Measurements from ENCODE around the gene CAPZA2.
"Not testable (repeated sequence)": the region's sequence is repeated elsewhere in the genome, so short reads cannot be mapped to it uniquely, and the experiment has no call there.

The CAPZA2 gene

DNA sequence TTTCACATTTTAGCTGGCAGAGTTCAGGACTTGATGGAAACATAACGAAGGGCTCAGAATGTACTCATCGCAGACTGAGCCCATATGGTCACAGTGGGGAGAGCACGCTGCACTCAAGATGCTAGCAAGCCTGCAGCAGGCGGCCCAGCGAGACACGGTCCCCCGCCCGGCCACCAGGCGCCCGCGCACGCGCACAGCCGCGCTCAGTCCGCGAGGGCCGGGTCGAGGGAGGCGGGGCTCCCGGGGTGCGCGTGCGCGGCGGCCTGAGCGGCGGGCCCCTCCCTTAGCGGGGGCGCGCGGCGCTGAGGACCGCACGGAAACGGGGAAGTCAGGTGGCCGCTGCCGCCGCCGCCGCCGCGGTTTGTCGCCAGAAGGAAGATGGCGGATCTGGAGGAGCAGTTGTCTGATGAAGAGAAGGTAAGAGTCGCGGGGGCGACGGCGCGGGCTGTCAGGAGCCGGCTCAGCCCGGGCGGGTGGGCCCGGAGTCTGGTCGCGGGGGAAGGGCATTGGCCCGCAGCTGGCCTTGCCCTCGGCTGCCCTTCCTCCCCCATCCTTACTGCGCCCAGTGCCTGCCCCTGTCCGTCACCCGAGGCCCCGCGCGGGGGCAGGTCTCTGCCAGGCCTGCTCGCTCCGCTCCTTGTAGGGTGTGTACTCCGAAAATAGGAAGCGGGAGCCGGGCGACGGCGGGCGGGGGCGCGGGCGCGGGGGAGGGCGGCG is at the start of gene CAPZA2:
Gene CAPZA2 (plus strand): TSS at position 354 of the 717 bp plus-strand sequence. CDS start 25 bp downstream, at position 379.
- DNase-seq (ENCODE audit: low read depth in 2 of 2), result peak; percentile 91 to 96

DNA sequence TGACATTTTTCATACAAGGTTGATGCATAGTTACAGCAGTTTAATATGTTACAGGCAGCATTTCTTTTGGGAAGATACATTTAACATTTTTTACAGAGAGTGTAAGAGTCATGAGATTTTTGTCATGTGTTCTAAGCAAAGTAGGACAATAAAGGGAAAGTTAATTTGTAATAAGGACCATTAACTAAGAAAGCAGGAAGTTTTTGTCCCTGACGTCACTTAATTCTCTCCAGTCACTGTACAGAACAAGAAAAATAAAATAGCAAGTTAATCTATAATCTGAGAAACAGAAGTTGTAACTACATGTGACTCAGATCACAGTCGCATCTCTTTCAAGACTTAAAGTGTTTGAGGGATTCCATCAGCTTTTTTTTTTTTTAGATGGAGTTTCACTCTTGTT is 49.5 kb upstream of the CAPZA2 start:
- DNase-seq (ENCODE audit: low read depth in 2 of 2), result no peak

DNA sequence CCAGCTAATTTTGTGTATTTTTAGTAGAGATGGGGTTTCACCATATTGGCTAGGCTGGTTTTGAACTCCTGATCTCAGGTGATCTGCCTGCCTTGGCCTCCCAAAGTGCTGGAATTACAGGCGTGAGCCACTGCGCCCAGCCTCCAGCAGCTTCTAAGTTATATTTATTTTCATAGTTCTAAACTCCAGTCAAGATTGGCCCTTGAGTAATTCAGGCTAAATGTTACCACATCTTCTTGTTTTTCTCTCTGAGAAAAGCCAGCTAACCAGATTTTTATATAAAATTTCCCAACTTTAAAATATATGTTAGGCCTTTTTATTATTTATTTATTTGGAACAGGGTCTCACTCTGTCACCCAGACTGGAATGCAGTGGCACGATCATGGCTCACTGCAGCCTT is 49.0 kb upstream of the CAPZA2 start:
- not testable (repeated sequence) for DNase-seq (ENCODE audit: low read depth in 2 of 2)

DNA sequence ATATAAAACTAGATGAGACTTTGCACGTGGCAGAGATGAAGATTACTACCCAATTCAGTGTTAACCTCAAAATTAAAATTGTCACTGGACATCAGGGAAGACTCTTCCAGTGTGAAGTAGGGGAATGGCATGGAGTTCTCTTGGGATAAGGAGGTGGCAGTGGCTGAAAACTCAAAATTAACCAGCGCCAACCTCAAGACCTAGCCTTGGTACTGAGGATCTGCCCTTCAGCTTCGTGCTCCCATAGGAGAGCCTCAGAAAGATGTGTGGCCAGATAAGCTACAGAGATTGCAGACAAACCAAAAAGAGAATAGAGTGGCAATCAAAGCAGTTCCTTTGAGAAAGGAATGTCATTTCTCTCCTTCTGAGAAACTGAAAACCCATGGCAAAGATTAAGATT is 47.3 kb upstream of the CAPZA2 start:
- DNase-seq (ENCODE audit: low read depth in 2 of 2), result no peak

DNA sequence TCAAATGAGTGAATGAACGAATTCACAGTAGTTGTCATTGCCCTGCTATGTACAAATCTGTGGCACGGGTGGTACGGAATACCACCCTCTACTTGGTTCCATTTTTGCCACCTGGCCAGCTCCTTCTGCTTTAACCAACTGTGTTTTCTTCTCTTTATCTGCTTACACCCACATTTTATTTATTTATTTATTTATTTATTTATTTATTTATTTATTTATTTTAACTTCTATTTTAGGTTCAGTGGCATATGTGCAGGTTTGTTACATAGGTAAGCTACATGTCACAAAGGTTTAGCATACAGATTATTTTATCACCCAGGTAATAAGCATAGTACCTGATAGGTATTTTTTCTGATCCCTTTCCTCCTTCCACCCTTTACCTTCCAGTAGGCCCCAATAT is 42.2 kb upstream of the CAPZA2 start:
- no peak for DNase-seq (ENCODE audit: low read depth in 2 of 2)

DNA sequence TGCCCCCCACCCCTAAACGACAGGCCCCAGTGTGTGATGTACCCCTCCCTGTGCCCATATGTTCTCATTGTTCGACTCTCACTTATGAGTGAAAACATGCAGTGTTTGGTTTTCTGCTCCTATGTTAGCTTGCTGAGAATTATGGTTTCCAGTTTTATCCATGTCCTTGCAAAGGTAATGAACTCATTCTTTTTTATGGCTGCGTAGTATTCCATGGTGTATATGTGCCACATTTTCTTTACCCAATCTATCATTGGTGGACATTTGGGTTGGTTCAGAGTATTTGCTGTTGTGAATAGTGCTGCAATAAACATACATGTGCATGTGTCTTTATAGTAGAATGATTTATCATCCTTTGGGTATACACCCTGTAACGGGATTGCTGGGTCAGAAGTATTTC is 40.7 kb upstream of the CAPZA2 start:
- DNase-seq (ENCODE audit: low read depth in 2 of 2), result not testable (repeated sequence)

DNA sequence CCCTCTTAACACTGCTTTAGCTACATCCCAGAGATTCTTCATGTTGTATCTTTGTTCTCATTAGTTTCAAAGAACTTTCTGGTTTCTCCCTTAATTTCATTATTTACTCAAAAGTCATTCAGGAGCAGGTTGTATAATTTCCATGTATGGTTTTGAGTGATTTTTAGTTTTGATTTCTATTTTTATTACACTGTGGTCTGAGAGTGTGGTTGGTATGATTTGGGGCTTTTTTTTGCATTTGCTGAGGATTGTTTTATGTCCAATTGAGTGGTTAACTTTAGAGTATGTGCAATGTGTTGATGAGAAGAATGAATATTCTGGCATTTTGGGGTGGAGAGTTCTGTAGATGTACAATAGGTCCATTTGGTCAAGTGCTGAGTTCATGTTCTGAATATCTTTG is 37.9 kb upstream of the CAPZA2 start:
- DNase-seq (ENCODE audit: low read depth in 2 of 2), result no peak

DNA sequence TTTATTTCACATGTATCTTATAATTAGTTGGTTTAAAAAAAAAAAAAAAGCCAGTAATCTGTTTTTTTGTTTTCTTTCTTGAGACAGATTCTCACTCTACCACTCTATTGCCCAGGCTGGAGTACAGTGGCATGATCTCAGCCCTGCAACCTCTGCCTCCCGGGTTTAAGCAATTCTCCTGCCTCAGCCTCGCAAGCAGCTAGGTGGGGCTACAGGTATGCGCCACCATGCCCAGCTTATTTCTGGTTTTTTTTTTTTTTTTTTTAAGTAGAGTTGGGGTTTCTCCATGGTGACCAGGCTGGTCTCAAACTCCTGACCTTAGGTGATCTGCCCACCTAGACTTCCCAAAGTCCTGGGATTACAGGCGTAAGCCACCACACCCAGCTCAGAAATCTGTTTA is 34.1 kb upstream of the CAPZA2 start:
- DNase-seq (ENCODE audit: low read depth in 2 of 2), result no peak

DNA sequence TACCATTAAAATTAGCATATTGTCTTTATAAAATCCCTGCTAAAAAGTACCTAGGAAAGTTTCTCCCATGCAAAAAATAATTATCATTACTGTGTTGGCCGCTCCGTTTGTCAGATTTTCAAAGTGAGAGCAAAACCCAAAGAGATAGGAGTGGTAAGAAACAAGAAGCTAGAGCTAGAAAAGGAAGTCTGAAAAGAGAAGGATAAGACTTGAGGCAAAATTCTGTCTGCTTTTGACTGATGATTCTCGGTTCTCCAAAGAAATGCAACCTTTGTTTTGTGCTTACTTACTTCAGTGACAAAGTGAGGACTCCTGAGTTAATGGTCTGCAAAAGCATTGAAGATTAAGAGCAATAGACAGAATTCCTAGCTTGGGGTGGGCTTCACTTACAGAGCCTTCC is 33.3 kb upstream of the CAPZA2 start:
- DNase-seq (ENCODE audit: low read depth in 2 of 2), result no peak

DNA sequence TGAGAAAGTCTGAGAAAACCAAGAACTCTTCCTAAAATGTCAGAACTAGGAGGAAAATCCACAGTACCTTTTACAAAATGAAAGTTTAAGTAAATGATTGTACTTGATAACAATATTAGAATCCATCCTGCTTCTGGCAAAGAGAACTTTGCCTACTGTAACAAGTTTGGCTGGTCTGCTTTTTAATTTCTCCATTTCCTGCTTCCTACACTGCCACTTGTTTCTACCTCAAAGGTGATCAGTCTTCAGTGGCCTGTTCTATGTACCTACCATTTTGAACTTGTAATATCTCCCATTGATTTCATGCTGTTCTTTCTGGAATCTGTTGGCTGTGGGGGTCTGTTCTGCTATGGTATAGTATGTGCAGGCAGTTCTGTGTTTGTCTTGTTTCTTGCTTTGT is 32.9 kb upstream of the CAPZA2 start:
- DNase-seq (ENCODE audit: low read depth in 2 of 2), result no peak

DNA sequence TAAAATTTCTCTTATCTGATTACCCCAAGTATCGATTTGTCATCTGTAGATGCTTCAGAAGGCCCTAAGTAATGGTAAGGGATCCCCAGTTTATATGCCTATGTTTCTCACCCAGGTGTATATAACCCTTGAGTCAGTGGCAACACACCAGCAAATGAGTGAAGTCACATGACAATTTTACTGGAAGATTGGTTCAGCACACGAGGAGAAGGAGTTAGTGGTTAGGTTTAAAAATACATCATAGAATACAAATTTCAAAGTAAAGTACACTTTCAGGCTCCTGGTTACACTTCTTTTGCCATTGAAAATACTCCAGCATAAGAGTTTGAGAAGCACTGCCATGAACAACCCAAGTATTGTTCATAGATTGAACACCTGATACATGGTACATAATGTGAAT is 29.7 kb upstream of the CAPZA2 start:
- DNase-seq (ENCODE audit: low read depth in 2 of 2), result no peak

DNA sequence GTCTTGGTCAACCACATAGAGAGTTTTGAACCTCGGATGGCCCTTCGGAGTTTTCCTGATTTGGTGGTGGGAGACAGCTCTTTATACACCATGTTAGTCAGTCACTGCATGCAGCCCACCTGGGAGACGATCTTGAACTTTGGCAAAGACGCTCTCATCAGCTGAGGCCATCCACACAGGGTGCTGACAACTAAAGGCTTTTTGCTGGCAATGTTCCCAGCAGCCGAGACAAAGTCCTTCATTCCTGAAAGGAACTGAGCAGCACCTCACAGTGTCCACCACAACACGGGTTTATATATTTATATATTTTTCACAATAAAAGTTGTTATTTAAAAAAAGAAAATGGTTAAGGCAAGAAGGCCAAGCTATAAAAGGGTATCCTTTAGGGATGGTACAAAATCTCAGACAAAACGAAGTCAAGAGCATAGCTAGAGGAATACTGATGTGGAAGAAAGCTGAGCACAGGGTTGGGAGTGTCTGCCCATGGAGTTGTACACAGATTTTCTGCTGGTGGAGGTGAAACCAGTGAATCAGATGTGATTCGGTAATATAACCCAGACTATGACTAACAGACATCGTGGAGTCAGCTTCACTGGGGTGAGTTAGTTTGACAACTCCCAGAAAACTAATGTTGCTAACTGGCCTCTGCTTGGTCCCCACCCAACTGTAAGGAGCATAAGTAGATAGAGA is 27.4 kb upstream of the CAPZA2 start:
- DNase-seq (ENCODE audit: low read depth in 2 of 2), result no peak

DNA sequence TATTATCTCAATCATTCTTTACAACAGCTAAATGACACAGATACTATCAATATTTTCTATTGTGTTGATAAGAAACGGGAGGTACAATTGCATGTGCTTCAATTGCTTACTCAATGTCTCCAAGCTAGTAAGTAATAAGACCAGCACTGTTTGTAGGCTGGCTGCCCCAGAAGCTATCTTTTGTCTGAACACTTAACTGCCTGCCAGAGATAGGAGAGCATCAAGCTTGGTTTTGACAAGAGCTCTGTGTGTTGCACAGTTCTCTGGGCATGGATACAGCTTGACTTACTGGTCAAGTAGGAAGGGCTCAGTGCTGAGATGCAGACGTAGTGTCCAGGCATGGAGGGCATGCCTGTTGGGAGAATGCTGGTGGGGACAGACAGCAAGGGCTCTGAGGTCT is 26.3 kb upstream of the CAPZA2 start:
- no peak for DNase-seq (ENCODE audit: low read depth in 2 of 2)

DNA sequence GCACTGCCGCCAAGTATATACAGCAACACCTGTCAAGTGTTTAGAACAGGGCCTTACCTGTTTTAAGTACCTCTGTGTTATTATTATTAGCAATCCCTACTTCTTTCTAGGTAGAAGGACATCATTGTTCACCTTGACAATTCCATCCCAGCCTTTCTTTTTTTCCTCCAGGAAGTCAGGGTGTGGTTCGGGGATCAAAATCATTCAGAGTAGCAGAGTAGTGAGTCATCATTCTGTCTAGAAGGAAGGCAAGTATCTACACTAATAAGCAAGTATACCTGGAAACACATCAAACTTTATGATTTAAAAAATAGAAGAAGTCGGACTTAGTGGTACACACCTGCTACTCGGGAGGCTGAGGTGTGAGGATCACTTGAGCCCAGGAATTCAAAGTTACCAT is 25.5 kb upstream of the CAPZA2 start:
- no peak for DNase-seq (ENCODE audit: low read depth in 2 of 2)

DNA sequence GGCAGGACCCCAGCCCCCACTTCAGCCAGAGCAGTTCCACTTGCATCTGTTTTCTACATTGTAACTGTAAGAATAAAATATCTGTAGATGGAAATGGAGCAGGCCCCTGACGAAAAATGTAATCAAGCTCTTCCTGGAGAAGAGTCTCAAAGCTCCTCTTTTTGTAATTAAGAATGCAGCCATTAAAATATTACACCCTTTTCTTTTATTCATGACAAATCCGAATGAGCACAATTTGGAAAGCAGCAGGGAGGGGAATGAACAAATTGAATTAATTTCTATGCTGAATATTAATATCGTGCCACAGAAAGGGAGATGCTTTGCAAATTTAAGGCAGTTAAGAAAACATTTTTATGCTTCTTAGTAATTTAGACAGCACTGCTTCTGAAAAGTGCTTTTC is 24.8 kb upstream of the CAPZA2 start:
- no peak for DNase-seq (ENCODE audit: low read depth in 2 of 2)

DNA sequence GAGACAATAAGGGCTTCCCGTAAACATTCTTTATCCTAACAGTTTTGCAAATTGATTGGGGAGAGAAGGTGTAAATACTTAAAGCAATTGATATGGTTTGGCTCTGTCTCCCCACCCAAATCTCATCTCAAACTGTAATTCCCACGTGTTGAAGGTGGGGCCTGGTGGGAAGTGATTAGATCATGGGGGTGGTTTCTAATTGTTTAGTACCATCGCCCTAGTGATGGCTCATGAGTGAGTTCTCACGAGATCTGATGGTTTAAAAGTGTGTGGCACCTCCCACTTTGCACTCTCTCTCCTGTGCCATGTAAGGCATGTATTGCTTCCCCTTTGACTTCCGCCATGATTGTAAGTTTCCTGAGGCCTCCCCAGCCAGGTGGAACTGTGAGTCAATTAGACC is 22.1 kb upstream of the CAPZA2 start:
- no peak for DNase-seq (ENCODE audit: low read depth in 2 of 2)

DNA sequence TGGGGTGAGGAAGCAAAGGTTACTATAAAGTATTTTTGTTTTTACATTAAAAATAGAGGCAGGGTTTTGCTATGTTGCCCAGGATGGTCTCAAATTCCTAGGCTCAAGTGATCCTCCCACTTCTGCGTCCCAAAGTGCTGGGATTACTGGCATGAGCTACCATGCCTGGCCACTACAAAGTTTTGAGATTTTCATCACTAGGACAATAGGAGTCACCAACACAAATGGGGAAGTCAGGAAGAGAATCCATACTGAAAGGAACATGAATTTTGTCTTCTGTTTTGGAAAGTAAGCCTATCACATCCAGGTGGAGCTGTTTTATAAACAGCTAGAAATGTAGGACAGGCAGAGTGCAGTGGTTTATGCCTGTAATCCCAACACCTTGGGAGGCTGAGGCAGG is 20.0 kb upstream of the CAPZA2 start:
- no peak for DNase-seq (ENCODE audit: low read depth in 2 of 2)

DNA sequence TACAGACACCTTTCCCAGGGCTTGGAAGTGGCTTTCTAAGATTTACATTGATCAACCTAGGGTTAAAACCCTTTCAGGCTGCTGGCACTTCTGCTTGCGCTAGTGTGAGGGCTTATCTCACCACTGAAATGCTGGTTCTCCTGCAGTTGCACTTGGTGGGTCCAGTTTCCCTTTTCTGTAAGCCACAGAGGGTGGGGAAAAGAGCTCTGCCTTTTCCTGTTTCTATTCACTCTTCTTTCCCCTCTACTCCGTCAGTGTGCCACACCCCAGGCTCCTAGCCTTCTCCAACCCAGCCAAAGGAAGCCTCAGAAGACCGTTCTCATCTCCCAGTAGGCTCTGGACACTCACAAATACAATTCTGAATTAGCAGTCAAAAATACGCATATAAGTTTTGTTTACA is 19.0 kb upstream of the CAPZA2 start:
- no peak for DNase-seq (ENCODE audit: low read depth in 2 of 2)

DNA sequence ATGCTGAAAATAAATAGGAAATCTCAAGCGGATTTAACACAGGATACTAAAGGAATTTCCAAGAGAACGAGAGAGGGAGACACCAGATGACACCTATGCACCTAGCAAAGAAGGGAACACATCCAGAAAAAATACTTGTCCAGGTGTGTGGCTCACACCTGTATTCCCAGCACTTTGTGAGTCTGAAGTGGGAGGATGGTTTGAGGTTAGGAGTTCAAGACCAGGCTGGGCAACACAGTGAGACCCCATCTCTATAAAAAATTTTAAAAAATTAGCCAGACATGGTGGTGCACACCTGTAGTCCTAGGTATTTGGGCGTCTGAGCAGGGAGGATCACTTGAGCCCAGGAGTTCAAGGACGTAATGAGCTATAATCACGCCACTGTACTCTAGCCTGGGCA is 11.2 kb upstream of the CAPZA2 start:
- no peak for DNase-seq (ENCODE audit: low read depth in 2 of 2)

DNA sequence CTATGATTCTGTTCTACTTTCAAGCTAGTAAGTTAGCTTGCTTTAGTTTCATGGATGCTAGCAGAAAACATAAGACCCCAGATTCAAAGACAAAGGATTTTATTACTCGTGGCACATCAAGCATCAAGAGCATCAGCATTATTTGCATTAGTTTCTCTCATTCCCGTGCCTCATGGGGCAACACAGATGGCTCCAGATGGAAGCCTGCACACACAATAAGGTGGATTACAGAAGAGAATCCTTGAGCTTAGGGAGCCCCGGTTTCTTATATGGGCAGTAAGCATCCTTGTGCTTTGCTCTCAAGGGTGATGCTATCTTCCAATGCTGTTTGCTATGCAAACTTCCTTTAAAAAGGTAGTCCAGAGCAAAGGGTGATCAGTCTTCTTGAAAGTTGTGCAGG is 10.7 kb upstream of the CAPZA2 start:
- no peak for DNase-seq (ENCODE audit: low read depth in 2 of 2)

DNA sequence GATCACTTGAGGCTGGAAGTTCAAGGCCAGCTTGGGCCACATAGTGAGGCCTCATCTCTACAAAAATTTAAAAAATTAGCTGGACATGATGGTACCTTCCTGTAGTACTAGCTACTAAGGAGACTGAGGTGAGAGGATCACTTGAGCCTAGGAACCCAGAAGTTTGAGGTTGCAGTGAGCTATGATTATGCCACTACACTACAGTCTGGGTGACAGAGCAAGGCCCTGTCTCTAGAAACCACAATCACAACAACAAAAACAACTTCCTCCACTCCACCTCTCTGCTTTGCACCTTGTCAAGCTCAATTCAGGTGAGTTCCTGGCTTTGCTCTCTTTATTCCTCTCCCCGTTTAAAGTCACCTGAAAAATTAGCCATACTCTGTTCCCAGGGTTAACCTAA is 8.3 kb upstream of the CAPZA2 start:
- DNase-seq (ENCODE audit: low read depth in 2 of 2), result no peak

DNA sequence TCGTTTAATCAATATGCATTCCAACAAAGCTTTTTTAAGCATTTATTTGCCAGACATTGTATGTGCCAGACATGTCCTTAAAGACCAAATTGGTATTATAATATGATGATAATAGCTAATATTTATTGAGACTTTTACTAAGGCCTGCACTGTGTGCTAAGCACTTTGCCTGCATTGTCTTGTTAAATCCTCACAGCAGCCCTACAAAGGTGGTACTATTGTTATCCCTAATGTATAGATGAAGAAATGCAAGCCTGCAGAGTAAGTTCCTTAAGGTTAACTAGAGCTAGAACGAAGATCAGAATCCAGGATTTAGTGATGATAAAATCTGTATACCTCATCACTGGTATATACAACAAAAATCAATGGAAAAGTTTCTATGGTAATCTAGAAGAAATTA is 5.3 kb upstream of the CAPZA2 start:
- no peak for DNase-seq (ENCODE audit: low read depth in 2 of 2)

DNA sequence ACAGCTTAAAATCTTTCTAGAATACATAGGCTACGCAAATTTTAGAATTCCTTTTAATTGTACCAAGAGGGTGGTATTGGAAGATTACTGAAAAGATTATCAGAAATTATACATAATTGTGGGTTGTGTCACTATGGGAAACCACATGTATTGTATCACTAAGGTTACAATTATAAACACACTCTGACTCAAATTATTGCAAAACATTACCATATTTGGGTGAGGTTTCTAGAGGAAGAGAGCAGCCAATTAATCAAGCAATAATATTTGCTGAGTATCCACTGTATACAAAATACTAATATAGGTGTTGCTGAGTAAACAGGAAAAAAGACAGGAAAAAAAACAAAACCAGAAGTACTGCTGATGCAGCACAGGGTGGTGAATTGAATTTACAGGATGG is 3.1 kb upstream of the CAPZA2 start:
- no peak for DNase-seq (ENCODE audit: low read depth in 2 of 2)

DNA sequence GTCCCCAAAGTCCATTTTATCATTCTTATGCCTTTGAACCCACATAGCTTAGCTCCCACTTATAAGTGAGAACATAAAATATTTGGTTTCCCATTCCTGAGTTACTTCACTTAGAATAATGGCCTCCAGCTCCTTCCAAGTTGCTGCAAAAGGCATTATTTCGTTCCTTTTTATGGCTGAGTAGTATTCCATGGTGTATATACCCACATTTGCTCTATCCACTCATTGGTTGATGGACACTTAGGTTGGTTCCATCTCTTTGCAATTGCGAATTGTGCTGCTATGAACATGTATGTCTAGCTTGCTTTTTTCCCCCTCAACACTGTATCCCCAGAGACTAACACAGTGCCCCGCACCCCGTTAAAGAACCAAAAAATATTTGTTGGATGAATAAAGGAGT is 670 bp upstream of the CAPZA2 start:
- DNase-seq (ENCODE audit: low read depth in 2 of 2), result no peak

All from stimulated activated CD8-positive, alpha-beta memory T cell treated with anti-CD3 and anti-CD28 coated beads, Interleukin-2, amount 100 ng/mL, for 48 hours (primary cell).